ENCODE measurements around the gene DDAH1.

DDAH1 gene

GRCh38 chr1:85467929-85468540 is 3.1 kb upstream of the DDAH1 start:
- H3K9me2 ChIP-seq (replicated peaks; ENCODE audit: insufficient read depth, low read length): no peaks in the 10 kb centered on the region
- no peaks in the 10 kb centered on the region for H3K79me2 ChIP-seq (ENCODE audit: insufficient read depth, low read length)
- no peak overlapping the region for H2AFZ ChIP-seq (ENCODE audit: low read depth, low read length, severe bottlenecking)
- H3F3A ChIP-seq (ENCODE audit: insufficient read depth): no peaks in the 10 kb centered on the region
- no peaks in the 10 kb centered on the region for H3K27me3 ChIP-seq (ENCODE audit: low read length)
- no peaks in the 10 kb centered on the region for H3K9me3 ChIP-seq (ENCODE audit: insufficient read depth, low read length)
- TF ChIP-seq CTCF (IDR thresholded peaks at IDR 0.05; ENCODE audit: insufficient read depth, low read length, poor library complexity, severe bottlenecking): no peak
- H3K9ac ChIP-seq (ENCODE audit: low read length): no peak overlapping the region
- no peaks in the 10 kb centered on the region for H3K36me3 ChIP-seq (ENCODE audit: low read length)
- H3K4me2 ChIP-seq (ENCODE audit: low read depth, low read length, poor library complexity, severe bottlenecking): no peak overlapping the region
- no peak overlapping the region for H3K4me3 ChIP-seq (ENCODE audit: insufficient read depth, low read length, poor library complexity, severe bottlenecking)
- H3K27ac ChIP-seq (ENCODE audit: low read depth, low read length): no peak overlapping the region
- no peaks in the 10 kb centered on the region for H4K20me1 ChIP-seq (ENCODE audit: low read depth, low read length)

- Histone ChIP-seq H3K27ac (ENCODE audit: low read depth, low read length) (no peak overlapping the region), H2AFZ (ENCODE audit: low read depth, low read length, severe bottlenecking) (no peak overlapping the region), H3K4me2 (ENCODE audit: low read depth, low read length, poor library complexity, severe bottlenecking) (no peak overlapping the region), H3K36me3 (ENCODE audit: low read length) (no peaks in the 10 kb centered on the region), H3K79me2 (ENCODE audit: insufficient read depth, low read length) (no peaks in the 10 kb centered on the region), H3K27me3 (ENCODE audit: low read length) (no peaks in the 10 kb centered on the region), H3K4me3 (ENCODE audit: insufficient read depth, low read length, poor library complexity, severe bottlenecking) (no peak overlapping the region), H4K20me1 (ENCODE audit: low read depth, low read length) (no peaks in the 10 kb centered on the region), H3K9me2 (replicated peaks; ENCODE audit: insufficient read depth, low read length) (no peaks in the 10 kb centered on the region), H3K9ac (ENCODE audit: low read length) (no peak overlapping the region), H3K9me3 (ENCODE audit: insufficient read depth, low read length) (no peaks in the 10 kb centered on the region), H3F3A (ENCODE audit: insufficient read depth) (no peaks in the 10 kb centered on the region)
- TF ChIP-seq CTCF (IDR thresholded peaks at IDR 0.05; ENCODE audit: insufficient read depth, low read length, poor library complexity, severe bottlenecking): no peak
- no peak for TF ChIP-seq EZH2phosphoT487 (conservative IDR thresholded peaks at IDR 0.05; ENCODE audit: low read length)
Measured at GRCh38 chr1:85467036-85467435, 2.1 kb upstream of the DDAH1 start.

- Histone ChIP-seq H3K9me3 (ENCODE audit: insufficient read depth, low read length) (no peaks in the 10 kb centered on the region), H4K20me1 (ENCODE audit: low read depth, low read length) (no peaks in the 10 kb centered on the region), H3K9ac (ENCODE audit: low read length) (peak overlapping the region; percentile 69), H3K9me2 (replicated peaks; ENCODE audit: insufficient read depth, low read length) (no peaks in the 10 kb centered on the region), H3K27me3 (ENCODE audit: low read length) (no peaks in the 10 kb centered on the region), H3K36me3 (ENCODE audit: low read length) (no peaks in the 10 kb centered on the region), H3F3A (ENCODE audit: insufficient read depth) (no peaks in the 10 kb centered on the region), H3K4me3 (ENCODE audit: insufficient read depth, low read length, poor library complexity, severe bottlenecking) (peak overlapping the region; percentile 66), H3K79me2 (ENCODE audit: insufficient read depth, low read length) (no peaks in the 10 kb centered on the region; the same call in 1 of the 2 replicates), H3K27ac (ENCODE audit: low read depth, low read length) (0 out of 2 replicates have a peak overlapping the region, but pooled peaks have one; percentile 49), H3K4me2 (ENCODE audit: low read depth, low read length, poor library complexity, severe bottlenecking) (peak overlapping the region; percentile 70), H2AFZ (ENCODE audit: low read depth, low read length, severe bottlenecking) (peak overlapping the region; percentile 92)
- TF ChIP-seq EZH2phosphoT487 (conservative IDR thresholded peaks at IDR 0.05; ENCODE audit: low read length) (no peak), CTCF (IDR thresholded peaks at IDR 0.05; ENCODE audit: insufficient read depth, low read length, poor library complexity, severe bottlenecking) (no peak)
Measured at GRCh38 chr1:85465786-85466134, 801 bp upstream of the DDAH1 start.

Measured in SU-DHL-6 (cell line).